Measurements from ENCODE around the gene IQGAP1. TPM values are rescaled to one million over a fixed set of nuclear protein-coding genes. Genes with fewer than 3 reads are reported as not detected.

IQGAP1 gene
- total and polyA plus RNA-seq, 2 donors from 2014 or later, result 70.0 to 218 TPM

DNA sequence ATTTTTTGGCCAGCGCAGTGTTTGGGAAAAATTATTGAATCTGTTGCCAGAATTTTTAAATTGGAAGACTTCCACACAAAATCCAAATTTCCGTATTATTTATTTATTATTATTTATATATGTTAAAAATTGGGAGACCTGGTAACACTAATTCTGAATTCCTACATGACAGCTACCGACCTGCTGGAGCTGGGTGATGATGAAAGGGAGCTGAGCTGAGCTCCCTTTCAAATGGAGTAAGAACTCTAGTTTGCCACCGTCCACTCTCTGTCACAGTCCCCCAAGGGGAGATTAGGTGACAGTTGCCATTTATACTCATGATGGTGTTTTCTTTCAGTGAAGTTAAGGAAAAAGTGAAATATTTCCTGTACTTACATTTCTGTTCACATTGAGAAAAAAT lies 143.1 kb downstream of the IQGAP1 start:
- no peaks in the 10 kb centered on the region for H3K27me3 ChIP-seq (ENCODE audit: control insufficient read depth, insufficient read depth, low read length)
- H3K9me3 ChIP-seq (ENCODE audit: control insufficient read depth in 2 of 3, insufficient read depth in 1 of 3, low read length in 3 of 3), result no peaks in the 10 kb centered on the region
- peak overlapping the region; percentile 62 to 86 (median 75) for H3K9ac ChIP-seq (ENCODE audit: low read length in 3 of 3)
- intact Hi-C loops (cut with DNase I), result no loop called here
- H3K4me3 ChIP-seq (ENCODE audit: low read length in 3 of 3), result peak overlapping the region; percentile 35 to 85 (median 69)
- no peaks in the 10 kb centered on the region for H3K36me3 ChIP-seq (ENCODE audit: control insufficient read depth in 2 of 3, insufficient read depth in 3 of 3, low read length in 3 of 3)
- peaks cover 0 to 8% (median 6%) of the 10 kb centered on the region in 3 donors for H3K4me1 ChIP-seq (ENCODE audit: control insufficient read depth in 2 of 3, insufficient read depth in 2 of 3, low read depth in 1 of 3, low read length in 3 of 3)
- DNase-seq (peak in 1 of 5 donors; percentile 21), FAIRE-seq (no peak)
- TF ChIP-seq, protein P1, sequence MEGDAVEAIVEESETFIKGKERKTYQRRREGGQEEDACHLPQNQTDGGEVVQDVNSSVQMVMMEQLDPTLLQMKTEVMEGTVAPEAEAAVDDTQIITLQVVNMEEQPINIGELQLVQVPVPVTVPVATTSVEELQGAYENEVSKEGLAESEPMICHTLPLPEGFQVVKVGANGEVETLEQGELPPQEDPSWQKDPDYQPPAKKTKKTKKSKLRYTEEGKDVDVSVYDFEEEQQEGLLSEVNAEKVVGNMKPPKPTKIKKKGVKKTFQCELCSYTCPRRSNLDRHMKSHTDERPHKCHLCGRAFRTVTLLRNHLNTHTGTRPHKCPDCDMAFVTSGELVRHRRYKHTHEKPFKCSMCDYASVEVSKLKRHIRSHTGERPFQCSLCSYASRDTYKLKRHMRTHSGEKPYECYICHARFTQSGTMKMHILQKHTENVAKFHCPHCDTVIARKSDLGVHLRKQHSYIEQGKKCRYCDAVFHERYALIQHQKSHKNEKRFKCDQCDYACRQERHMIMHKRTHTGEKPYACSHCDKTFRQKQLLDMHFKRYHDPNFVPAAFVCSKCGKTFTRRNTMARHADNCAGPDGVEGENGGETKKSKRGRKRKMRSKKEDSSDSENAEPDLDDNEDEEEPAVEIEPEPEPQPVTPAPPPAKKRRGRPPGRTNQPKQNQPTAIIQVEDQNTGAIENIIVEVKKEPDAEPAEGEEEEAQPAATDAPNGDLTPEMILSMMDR (IDR thresholded peaks at IDR 0.05; ENCODE audit: borderline replicate concordance, extremely low read depth, insufficient read depth), result no peak
- no peak overlapping the region for H3K27ac ChIP-seq (ENCODE audit: low read depth in 2 of 2, low read length in 2 of 2)

DNA sequence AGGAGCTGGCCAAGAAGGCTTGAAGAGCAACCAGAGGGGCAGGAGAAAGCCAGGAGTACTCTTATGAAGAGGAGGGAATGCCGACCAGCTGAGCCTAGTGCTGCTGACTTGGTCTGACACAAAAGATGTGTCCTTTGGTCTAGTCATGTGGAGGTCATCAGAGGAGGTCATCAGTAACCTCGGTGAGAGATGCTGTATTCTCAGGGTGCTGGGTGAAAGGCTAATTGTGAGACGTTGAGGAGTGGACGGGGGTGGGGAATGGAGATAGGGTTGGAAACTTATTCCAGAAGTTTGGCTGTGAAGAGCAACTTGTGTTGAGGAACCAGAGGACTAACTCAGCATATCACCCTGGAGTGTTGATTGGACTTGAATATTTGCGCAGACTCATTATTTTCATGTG lies 147.2 kb downstream of the IQGAP1 start:
- DNase-seq (no peak), FAIRE-seq (no peak)
- TF ChIP-seq, protein P1 (IDR thresholded peaks at IDR 0.05; ENCODE audit: borderline replicate concordance, extremely low read depth, insufficient read depth), result no peak
- no peaks in the 10 kb centered on the region for H3K36me3 ChIP-seq (ENCODE audit: control insufficient read depth in 2 of 3, insufficient read depth in 3 of 3, low read length in 3 of 3)
- intact Hi-C loops (cut with DNase I), result no loop called here
- H3K4me3 ChIP-seq (ENCODE audit: low read length in 3 of 3), result no peak overlapping the region
- no peak overlapping the region for H3K27ac ChIP-seq (ENCODE audit: low read depth in 2 of 2, low read length in 2 of 2)
- H3K4me1 ChIP-seq (ENCODE audit: control insufficient read depth in 2 of 3, insufficient read depth in 2 of 3, low read depth in 1 of 3, low read length in 3 of 3), result peaks cover 2 to 11% (median 10%) of the 10 kb centered on the region in 3 donors
- no peaks in the 10 kb centered on the region for H3K27me3 ChIP-seq (ENCODE audit: control insufficient read depth, insufficient read depth, low read length)
- no peaks in the 10 kb centered on the region for H3K9me3 ChIP-seq (ENCODE audit: control insufficient read depth in 2 of 3, insufficient read depth in 1 of 3, low read length in 3 of 3)
- no peak overlapping the region for H3K9ac ChIP-seq (ENCODE audit: low read length in 3 of 3)

- no peak for FAIRE-seq
- TF ChIP-seq, protein P1 (IDR thresholded peaks at IDR 0.05; ENCODE audit: borderline replicate concordance, extremely low read depth, insufficient read depth), result no peak
- Histone ChIP-seq H3K27ac (ENCODE audit: low read depth in 2 of 2, low read length in 2 of 2) (no peak overlapping the region), H3K9ac (ENCODE audit: low read length in 3 of 3) (no peak overlapping the region), H3K27me3 (ENCODE audit: control insufficient read depth, insufficient read depth, low read length) (no peaks in the 10 kb centered on the region), H3K4me1 (ENCODE audit: control insufficient read depth in 2 of 3, insufficient read depth in 2 of 3, low read depth in 1 of 3, low read length in 3 of 3) (peaks cover 2 to 10% (median 5%) of the 10 kb centered on the region in 3 donors), H3K36me3 (ENCODE audit: control insufficient read depth in 2 of 3, insufficient read depth in 3 of 3, low read length in 3 of 3) (no peaks in the 10 kb centered on the region), H3K4me3 (ENCODE audit: low read length in 3 of 3) (no peak overlapping the region), H3K9me3 (ENCODE audit: control insufficient read depth in 2 of 3, insufficient read depth in 1 of 3, low read length in 3 of 3) (no peaks in the 10 kb centered on the region)
- intact Hi-C loops (cut with DNase I), result no loop called here
- no peak for DNase-seq
Measured at GRCh38 chr15:90539789-90540188, 151.7 kb downstream of the IQGAP1 start.

- no peak overlapping the region for H3K27ac ChIP-seq (ENCODE audit: low read depth in 2 of 2, low read length in 2 of 2)
- H3K4me1 ChIP-seq (ENCODE audit: control insufficient read depth in 2 of 3, insufficient read depth in 2 of 3, low read depth in 1 of 3, low read length in 3 of 3), result peaks cover 2 to 5% (median 5%) of the 10 kb centered on the region in 3 donors
- intact Hi-C loops (cut with DNase I), result no loop called here
- TF ChIP-seq, protein P1 (IDR thresholded peaks at IDR 0.05; ENCODE audit: borderline replicate concordance, extremely low read depth, insufficient read depth), result no peak
- FAIRE-seq (no peak), DNase-seq (no peak)
- no peak overlapping the region for H3K4me3 ChIP-seq (ENCODE audit: low read length in 3 of 3)
- no peaks in the 10 kb centered on the region for H3K27me3 ChIP-seq (ENCODE audit: control insufficient read depth, insufficient read depth, low read length)
- H3K36me3 ChIP-seq (ENCODE audit: control insufficient read depth in 2 of 3, insufficient read depth in 3 of 3, low read length in 3 of 3), result no peaks in the 10 kb centered on the region
- no peaks in the 10 kb centered on the region for H3K9me3 ChIP-seq (ENCODE audit: control insufficient read depth in 2 of 3, insufficient read depth in 1 of 3, low read length in 3 of 3)
- no peak overlapping the region for H3K9ac ChIP-seq (ENCODE audit: low read length in 3 of 3)
Measured at GRCh38 chr15:90540768-90541167, 152.7 kb downstream of the IQGAP1 start.
